Ovary (tissue), 9 donors: Measurements from ENCODE around the gene SBF2. TPM values are rescaled to one million over a fixed set of nuclear protein-coding genes. Genes with fewer than 3 reads are reported as not detected.

Experiments used
- DNase-seq, 5 donors: peaks; one replicate each; pipeline ENCODE4 v3.0.0-alpha.2; 2019 to 2020
- H3K27ac ChIP-seq, 2 donors: fragments of 200-600 bp; one replicate each; pipeline versions ENCODE4 v1.5.1 to v1.8.0; 2019 to 2022
- H3K27me3 ChIP-seq: fragments of 200-600 bp; one replicate; pipeline ENCODE4 v1.8.0; 2022
- H3K36me3 ChIP-seq: fragments of 200-600 bp; sonication (generic); one replicate; pipeline ENCODE4 v1.5.1; 2019
- H3K4me1 ChIP-seq: one replicate; pipeline ENCODE4 v1.8.1; 2013; ENCODE audit warnings: mild to moderate bottlenecking, moderate library complexity; ENCODE audit not compliant: insufficient read depth
- H3K4me3 ChIP-seq: fragments of 200-600 bp; sonication (generic); one replicate; pipeline ENCODE4 v1.5.1; 2017
- H3K9me3 ChIP-seq, 2 donors: fragments of 200-600 bp in 1 of 2; sonication (generic) in 1 of 2; one replicate each; pipeline versions ENCODE4 v1.5.1 to v1.8.1; 2013 to 2019; ENCODE audit warnings: mild to moderate bottlenecking in 1 of 2, moderate library complexity in 1 of 2
- CTCF ChIP-seq, 3 donors: fragments of 450-650 bp in 2 of 3; fragments of 200-600 bp in 1 of 3; IDR thresholded peaks; one replicate each; pipeline versions ENCODE4 v1.5.1 to v1.8.0; 2016 to 2022; ENCODE audit warnings: antibody characterized with exemption in 3 of 3, mild to moderate bottlenecking in 1 of 3
- EP300 ChIP-seq: sonication (generic); formaldehyde crosslinking; IDR thresholded peaks from one replicate; pipeline ENCODE4 v1.6.1; 2017; ENCODE audit warnings: antibody characterized with exemption
- POLR2A ChIP-seq: fragments of 450-650 bp; IDR thresholded peaks from one replicate; pipeline ENCODE4 v1.6.1; 2017; ENCODE audit warnings: antibody characterized with exemption, mild to moderate bottlenecking, moderate library complexity
- WGBS, 3 donors: extraction: QIAGEN DNeasy Blood & Tissue Kit in 1 of 3; methylation state at CpG; one replicate each; pipeline versions ENCODE4 v1.1.5 to v1.1.7; 2013 to 2017; 5-methylcytosine and 5-hydroxymethylcytosine counted together
- intact Hi-C, 4 donors: fragments of 100-400 bp; cut with DNase I; formaldehyde crosslinking; loops; one replicate each; pipeline versions ENCODE4 v1.11.0 to v1.15.1; 2022 to 2023
- polyA plus RNA-seq, 2 donors: library from polyadenylated mRNA; stranded (reverse); fragments of 200-250 nt in 1 of 2; fragments of 350-450 nt in 1 of 2; fragmentation: Illumina TruSeq in 1 of 2; extraction: RNeasy Lipid Tissue Mini Kit (QIAGEN cat#74804) in 1 of 2; gene quantifications; one replicate each; pipeline ENCODE4 v1.2.3, GENCODE V29; 2013 to 2014
- total RNA-seq, 7 donors: library from RNA; depleted of rRNA in 2 of 7; stranded (reverse); fragments of >200 nt in 2 of 7; fragmentation: NEBNext Ultra II Directional in 3 of 7; extraction: Animal tissue kit (Norgen Biotek cat#: 25700) in 3 of 7; gene quantifications; one replicate each; pipeline versions ENCODE4 v1.1.0 to v1.2.4, GENCODE V29; 2016 to 2023
- donor health status: DM: no; HTN: no; CAD: no; lungs with moderate emphysema.
- donor health status: DM: no; HTN: no; CAD: no.
- donor health status: Bipolar disorder and iron deficiency.
- donor health status: DM: yes; HTN: yes; CAD: no.
- donor health status: DM: no; HTN: no; CAD: no.
- donor health status: DM: yes; HTN: yes; CAD: no.

Gene SBF2
- total and polyA plus RNA-seq, 9 donors = 27.4 to 77.5 (median 50.8) TPM

GRCh38 chr11:9953994-9954626, 339.9 kb downstream of the SBF2 start:
- TF ChIP-seq EP300 (no peak), POLR2A (no peak), CTCF (IDR thresholded peaks at IDR 0.05) (no peak)
- no peak for DNase-seq
- no peaks in the 10 kb centered on the region for H3K27me3 ChIP-seq
- H3K4me3 ChIP-seq = no peak overlapping the region
- intact Hi-C loops = no loop called here
- no peaks in the 10 kb centered on the region for H3K9me3 ChIP-seq
- 57 to 60% (median 58%) methylated on average over 3 of the region's 3 CpGs for WGBS, 3 donors
- no peaks in the 10 kb centered on the region for H3K36me3 ChIP-seq
- H3K4me1 ChIP-seq = no peaks in the 10 kb centered on the region
- no peak overlapping the region for H3K27ac ChIP-seq

GRCh38 chr11:9952511-9953196, 341.4 kb downstream of the SBF2 start:
- no peaks in the 10 kb centered on the region for H3K27me3 ChIP-seq
- no peak overlapping the region for H3K4me3 ChIP-seq
- no peak overlapping the region for H3K27ac ChIP-seq
- no peaks in the 10 kb centered on the region for H3K4me1 ChIP-seq
- no peaks in the 10 kb centered on the region for H3K36me3 ChIP-seq
- intact Hi-C loops = no loop called here
- DNase-seq = no peak
- TF ChIP-seq EP300 = no peak
- TF ChIP-seq CTCF (IDR thresholded peaks at IDR 0.05) = no peak
- TF ChIP-seq POLR2A = no peak
- no peaks in the 10 kb centered on the region for H3K9me3 ChIP-seq
- WGBS, 3 donors = 84 to 92% (median 92%) methylated on average over 3 of the region's 3 CpGs

- H3K27me3 ChIP-seq = no peaks in the 10 kb centered on the region
- H3K4me1 ChIP-seq = no peaks in the 10 kb centered on the region
- H3K27ac ChIP-seq = no peak overlapping the region
- intact Hi-C loops = no loop called here
- 9 to 17% (median 15%) methylated on average over 1 of the region's 1 CpG for WGBS, 3 donors
- no peaks in the 10 kb centered on the region for H3K9me3 ChIP-seq
- H3K4me3 ChIP-seq = no peak overlapping the region
- TF ChIP-seq EP300 (no peak), POLR2A (no peak), CTCF (IDR thresholded peaks at IDR 0.05) (no peak)
- peak in 1 of 5 donors; percentile 46 for DNase-seq
- H3K36me3 ChIP-seq = no peaks in the 10 kb centered on the region
These were observed 342.2 kb downstream of the SBF2 start for GRCh38 chr11:9951807-9952206.

GRCh38 chr11:9950462-9950861, 343.6 kb downstream of the SBF2 start:
- Histone ChIP-seq H3K9me3 (no peaks in the 10 kb centered on the region), H3K36me3 (no peaks in the 10 kb centered on the region), H3K27ac (no peak overlapping the region), H3K27me3 (no peaks in the 10 kb centered on the region), H3K4me1 (no peaks in the 10 kb centered on the region), H3K4me3 (no peak overlapping the region)
- TF ChIP-seq CTCF (IDR thresholded peaks at IDR 0.05) (no peak), EP300 (no peak), POLR2A (no peak)
- WGBS, 3 donors = 93 to 97% (median 95%) methylated on average over 3 of the region's 3 CpGs
- no peak for DNase-seq
- intact Hi-C loops = no loop called here
